ENCODE data around the gene DLL1. TPM values are rescaled to one million over a fixed set of nuclear protein-coding genes. Genes with fewer than 3 reads are reported as not detected.
"Not testable (repeated sequence)": the region's sequence is repeated elsewhere in the genome, so short reads cannot be mapped to it uniquely, and the experiment has no call there.

The DLL1 gene
- total RNA-seq, 1 experiment from 2014 or later = 2.8 TPM

DNA sequence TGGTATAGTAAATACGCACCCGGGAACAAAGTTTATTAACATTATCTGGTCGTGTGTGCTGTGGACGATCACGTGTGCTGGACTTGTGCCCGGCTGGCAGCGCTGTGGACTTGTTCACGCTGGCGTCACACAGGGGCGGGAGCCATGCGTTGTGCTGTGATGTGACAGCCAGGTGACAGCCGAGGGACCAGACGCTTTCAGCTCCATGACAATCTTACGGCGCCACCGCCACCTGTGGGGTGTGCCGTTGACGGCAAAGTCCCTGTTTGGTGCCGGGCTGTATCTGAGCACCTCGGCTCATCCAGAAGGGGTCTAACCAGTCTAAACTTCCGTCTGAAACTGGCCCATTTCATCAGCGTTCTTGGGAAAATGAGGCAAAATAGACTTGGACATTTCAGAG, 25.2 kb downstream of the DLL1 start:
- no peak overlapping the region for H2AFZ ChIP-seq (ENCODE audit: low read length)
- no CpG with 5 or more reads among the region's 22 CpGs for WGBS (ENCODE audit: extremely low coverage, insufficient read length, low lambda C conversion rate)
- no peak overlapping the region for H3K18ac ChIP-seq (ENCODE audit: insufficient read length, low read depth, low read length)
- H4K91ac ChIP-seq (ENCODE audit: insufficient read length, low read depth, low read length) = no peak overlapping the region
- no peak overlapping the region for H3K4me2 ChIP-seq (ENCODE audit: insufficient read depth, insufficient read length, low read length)
- no peaks in the 10 kb centered on the region for H3K36me3 Mint-ChIP-seq (ENCODE audit: insufficient read depth in 1 of 3, low read depth in 3 of 3)
- H3K4me1 ChIP-seq (ENCODE audit: insufficient read depth, low read length) = no peaks in the 10 kb centered on the region
- DNase-seq = no peak
- H3K79me2 ChIP-seq (ENCODE audit: insufficient read depth, low read length) = no peaks in the 10 kb centered on the region
- no peak overlapping the region for H3K56ac ChIP-seq (ENCODE audit: insufficient read length, low read depth, low read length)
- H3K14ac ChIP-seq (ENCODE audit: insufficient read depth, low read length) = no peak overlapping the region
- H3K4ac ChIP-seq (ENCODE audit: low read depth, low read length) = no peak overlapping the region
- H3T11ph ChIP-seq (ENCODE audit: low read length) = no peak overlapping the region
- H2BK120ac ChIP-seq (ENCODE audit: low read depth, low read length, poor library complexity, severe bottlenecking) = no peak overlapping the region
- H3K27me3 ChIP-seq (ENCODE audit: insufficient read depth, low read length) = no peaks in the 10 kb centered on the region
- no peak overlapping the region for H3K9ac ChIP-seq (ENCODE audit: extremely low read depth, insufficient read length, low read length)
- no peaks in the 10 kb centered on the region; a peak in 1 of 5 replicates for H3K9me3 Mint-ChIP-seq
- no peak overlapping the region for H2BK5ac ChIP-seq (ENCODE audit: insufficient read length, low read length)
- H3K23me2 ChIP-seq (ENCODE audit: insufficient read length, low read depth, low read length, poor library complexity, severe bottlenecking) = no peaks in the 10 kb centered on the region
- no peak overlapping the region for H2BK12ac ChIP-seq (ENCODE audit: insufficient read length, low read depth, low read length)
- no peak overlapping the region for H4K8ac ChIP-seq (replicated peaks; ENCODE audit: insufficient read length, low read depth, low read length)
- H2AK5ac ChIP-seq (ENCODE audit: insufficient read length, low read length) = no peak overlapping the region
- H3K79me1 ChIP-seq (ENCODE audit: insufficient read depth, low read depth, low read length, poor library complexity, severe bottlenecking) = no peaks in the 10 kb centered on the region
- H4K20me1 ChIP-seq (ENCODE audit: control insufficient read depth, insufficient read depth, insufficient read length) = no peaks in the 10 kb centered on the region
- H2BK20ac ChIP-seq (ENCODE audit: low read depth, low read length, poor library complexity, severe bottlenecking) = no peak overlapping the region
- H3K9me3 ChIP-seq (ENCODE audit: control insufficient read depth, low read depth, low read length) = no peaks in the 10 kb centered on the region
- H3K4me3 Mint-ChIP-seq = no peak overlapping the region
- H3K27ac Mint-ChIP-seq = peak overlapping the region in 2 of 3 experiments; percentile 42 to 62; a peak in 1 of 7 replicates
- TF ChIP-seq, protein P1, sequence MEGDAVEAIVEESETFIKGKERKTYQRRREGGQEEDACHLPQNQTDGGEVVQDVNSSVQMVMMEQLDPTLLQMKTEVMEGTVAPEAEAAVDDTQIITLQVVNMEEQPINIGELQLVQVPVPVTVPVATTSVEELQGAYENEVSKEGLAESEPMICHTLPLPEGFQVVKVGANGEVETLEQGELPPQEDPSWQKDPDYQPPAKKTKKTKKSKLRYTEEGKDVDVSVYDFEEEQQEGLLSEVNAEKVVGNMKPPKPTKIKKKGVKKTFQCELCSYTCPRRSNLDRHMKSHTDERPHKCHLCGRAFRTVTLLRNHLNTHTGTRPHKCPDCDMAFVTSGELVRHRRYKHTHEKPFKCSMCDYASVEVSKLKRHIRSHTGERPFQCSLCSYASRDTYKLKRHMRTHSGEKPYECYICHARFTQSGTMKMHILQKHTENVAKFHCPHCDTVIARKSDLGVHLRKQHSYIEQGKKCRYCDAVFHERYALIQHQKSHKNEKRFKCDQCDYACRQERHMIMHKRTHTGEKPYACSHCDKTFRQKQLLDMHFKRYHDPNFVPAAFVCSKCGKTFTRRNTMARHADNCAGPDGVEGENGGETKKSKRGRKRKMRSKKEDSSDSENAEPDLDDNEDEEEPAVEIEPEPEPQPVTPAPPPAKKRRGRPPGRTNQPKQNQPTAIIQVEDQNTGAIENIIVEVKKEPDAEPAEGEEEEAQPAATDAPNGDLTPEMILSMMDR (conservative IDR thresholded peaks at IDR 0.05) = no peak
- H3K23ac ChIP-seq (ENCODE audit: insufficient read length, low read depth, low read length) = no peak overlapping the region
- H3K27me3 Mint-ChIP-seq (ENCODE audit: low read depth) = peaks cover 3% of the 10 kb centered on the region
- no peak overlapping the region for H3K27ac ChIP-seq (ENCODE audit: insufficient read length, low read depth, low read length)
- peaks cover 21 to 27% of the 10 kb centered on the region in 2 experiments for H3K4me1 Mint-ChIP-seq
- no peak overlapping the region for H2BK15ac ChIP-seq (ENCODE audit: low read depth, low read length)
- H4K5ac ChIP-seq (ENCODE audit: insufficient read length, low read depth, low read length) = no peak overlapping the region

DNA sequence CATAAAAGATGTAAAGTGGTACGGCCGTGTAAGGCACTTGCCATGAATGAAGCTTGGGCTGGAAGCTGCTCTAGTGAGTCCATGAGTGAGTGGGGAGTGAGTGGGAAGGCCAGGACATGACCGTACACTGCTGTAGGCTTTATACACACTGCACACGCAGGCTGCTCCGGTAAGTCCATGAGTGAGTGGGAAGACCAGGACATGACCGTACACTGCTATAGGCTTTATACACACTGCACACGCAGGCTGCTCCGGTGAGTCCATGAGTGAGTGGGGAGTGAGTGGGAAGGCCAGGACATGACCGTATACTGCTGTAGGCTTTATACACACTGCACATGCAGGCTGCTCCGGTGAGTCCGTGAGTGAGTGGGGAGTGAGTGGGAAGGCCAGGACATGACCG, 26.2 kb downstream of the DLL1 start:
- not testable (repeated sequence) for H2BK15ac ChIP-seq (ENCODE audit: low read depth, low read length); H3K4me2 ChIP-seq (ENCODE audit: insufficient read depth, insufficient read length, low read length); H4K5ac ChIP-seq (ENCODE audit: insufficient read length, low read depth, low read length); H2BK5ac ChIP-seq (ENCODE audit: insufficient read length, low read length); H3K79me2 ChIP-seq (ENCODE audit: insufficient read depth, low read length); H2BK120ac ChIP-seq (ENCODE audit: low read depth, low read length, poor library complexity, severe bottlenecking); H3K9me3 ChIP-seq (ENCODE audit: control insufficient read depth, low read depth, low read length); H2BK12ac ChIP-seq (ENCODE audit: insufficient read length, low read depth, low read length); H3T11ph ChIP-seq (ENCODE audit: low read length); H3K18ac ChIP-seq (ENCODE audit: insufficient read length, low read depth, low read length); H3K9ac ChIP-seq (ENCODE audit: extremely low read depth, insufficient read length, low read length); H3K4me1 ChIP-seq (ENCODE audit: insufficient read depth, low read length); H3K27me3 ChIP-seq (ENCODE audit: insufficient read depth, low read length); H3K27me3 Mint-ChIP-seq (ENCODE audit: low read depth); DNase-seq; H3K4ac ChIP-seq (ENCODE audit: low read depth, low read length); H3K23me2 ChIP-seq (ENCODE audit: insufficient read length, low read depth, low read length, poor library complexity, severe bottlenecking); H2AK5ac ChIP-seq (ENCODE audit: insufficient read length, low read length); H2BK20ac ChIP-seq (ENCODE audit: low read depth, low read length, poor library complexity, severe bottlenecking); H3K9me3 Mint-ChIP-seq; H3K27ac ChIP-seq (ENCODE audit: insufficient read length, low read depth, low read length); H3K14ac ChIP-seq (ENCODE audit: insufficient read depth, low read length); H3K23ac ChIP-seq (ENCODE audit: insufficient read length, low read depth, low read length); H3K4me3 Mint-ChIP-seq; H2AFZ ChIP-seq (ENCODE audit: low read length); H3K27ac Mint-ChIP-seq; H3K36me3 Mint-ChIP-seq (ENCODE audit: insufficient read depth in 1 of 3, low read depth in 3 of 3); H3K79me1 ChIP-seq (ENCODE audit: insufficient read depth, low read depth, low read length, poor library complexity, severe bottlenecking); H4K8ac ChIP-seq (replicated peaks; ENCODE audit: insufficient read length, low read depth, low read length); H4K91ac ChIP-seq (ENCODE audit: insufficient read length, low read depth, low read length); H3K56ac ChIP-seq (ENCODE audit: insufficient read length, low read depth, low read length); H4K20me1 ChIP-seq (ENCODE audit: control insufficient read depth, insufficient read depth, insufficient read length)
- WGBS (ENCODE audit: extremely low coverage, insufficient read length, low lambda C conversion rate) = no CpG with 5 or more reads among the region's 12 CpGs
- H3K4me1 Mint-ChIP-seq = peaks cover 17 to 22% of the 10 kb centered on the region in 2 experiments
